ENCODE results near the gene MAEA. TPM values are rescaled to one million over a fixed set of nuclear protein-coding genes. Genes with fewer than 3 reads are reported as not detected.

MAEA gene
- polyA plus RNA-seq, 3 donors: 34.3 to 83.5 (median 37.7) TPM

DNA sequence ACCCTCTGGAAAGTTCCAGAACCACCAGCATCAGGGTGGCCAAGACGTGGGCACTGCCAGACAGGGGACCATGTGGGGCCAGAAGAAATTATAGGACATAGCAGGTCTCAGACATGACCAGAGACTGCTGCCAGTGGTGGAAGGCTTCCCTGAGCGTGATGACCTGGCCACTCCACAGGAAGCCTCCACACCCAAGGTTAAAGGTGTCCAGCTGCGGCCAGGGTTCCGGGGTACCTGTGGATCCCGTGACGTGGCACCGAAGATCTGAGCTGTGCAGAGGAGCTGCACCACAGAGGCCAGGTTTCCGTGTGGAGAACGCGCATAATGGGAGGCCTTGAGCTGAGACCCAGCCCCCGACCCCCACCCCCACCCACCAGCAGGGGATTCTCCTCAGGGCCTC lies 24.3 kb upstream of the MAEA start:
- Histone ChIP-seq H3K27me3 (ENCODE audit: control insufficient read depth in 2 of 2, insufficient read depth in 2 of 2, low read length in 2 of 2) (no peaks in the 10 kb centered on the region), H3K4me3 (replicated peaks in 1 of 3; ENCODE audit: low read depth in 2 of 3, low read length in 3 of 3) (no peak overlapping the region), H3K4me1 (ENCODE audit: control insufficient read depth in 1 of 2, insufficient read depth in 2 of 2, low read length in 2 of 2) (no peaks in the 10 kb centered on the region), H3K79me2 (ENCODE audit: insufficient read depth, low read length) (no peaks in the 10 kb centered on the region), H3K27ac (ENCODE audit: low read depth in 1 of 2, low read length in 2 of 2) (no peak overlapping the region), H3K9ac (ENCODE audit: insufficient read depth, low read length, poor library complexity, severe bottlenecking) (no peak overlapping the region), H3K36me3 (replicated peaks in 1 of 2; ENCODE audit: control insufficient read depth in 1 of 2, insufficient read depth in 2 of 2, low read length in 2 of 2) (no peaks in the 10 kb centered on the region), H4K20me1 (ENCODE audit: insufficient read depth, low read length) (no peaks in the 10 kb centered on the region), H2AFZ (ENCODE audit: insufficient read depth, low read depth, low read length, poor library complexity, severe bottlenecking) (no peak overlapping the region), H3K9me3 (replicated peaks in 1 of 2; ENCODE audit: control insufficient read depth in 1 of 2, insufficient read depth in 1 of 2, low read length in 2 of 2) (peaks cover 9 to 14% of the 10 kb centered on the region in 2 donors), H3K4me2 (replicated peaks; ENCODE audit: extremely low read depth, low read length, poor library complexity, severe bottlenecking) (no peak overlapping the region)
- intact Hi-C loops (cut with micrococcal nuclease): loop anchor here (5.0 kb wide), 1 partner anchor 133 kb away; no protein-coding TSS in a partner anchor
- H3K36me3 Mint-ChIP-seq: peaks cover 0 to 2% of the 10 kb centered on the region in 2 donors
- WGBS (ENCODE audit: insufficient coverage): 95% methylated on average over 7 of the region's 11 CpGs
- H3K4me1 Mint-ChIP-seq: peaks cover 3% of the 10 kb centered on the region
- peaks cover 1 to 8% (median 2%) of the 10 kb centered on the region in 3 donors for H3K27me3 Mint-ChIP-seq (ENCODE audit: low read depth in 3 of 3)
- DNase-seq: no peak
- peaks cover 13 to 55% (median 23%) of the 10 kb centered on the region in 7 donors for H3K9me3 Mint-ChIP-seq
- H3K4me3 Mint-ChIP-seq: no peak overlapping the region
- no peak for TF ChIP-seq CTCF (IDR thresholded peaks at IDR 0.05)
- H3K27ac Mint-ChIP-seq: no peak overlapping the region

DNA sequence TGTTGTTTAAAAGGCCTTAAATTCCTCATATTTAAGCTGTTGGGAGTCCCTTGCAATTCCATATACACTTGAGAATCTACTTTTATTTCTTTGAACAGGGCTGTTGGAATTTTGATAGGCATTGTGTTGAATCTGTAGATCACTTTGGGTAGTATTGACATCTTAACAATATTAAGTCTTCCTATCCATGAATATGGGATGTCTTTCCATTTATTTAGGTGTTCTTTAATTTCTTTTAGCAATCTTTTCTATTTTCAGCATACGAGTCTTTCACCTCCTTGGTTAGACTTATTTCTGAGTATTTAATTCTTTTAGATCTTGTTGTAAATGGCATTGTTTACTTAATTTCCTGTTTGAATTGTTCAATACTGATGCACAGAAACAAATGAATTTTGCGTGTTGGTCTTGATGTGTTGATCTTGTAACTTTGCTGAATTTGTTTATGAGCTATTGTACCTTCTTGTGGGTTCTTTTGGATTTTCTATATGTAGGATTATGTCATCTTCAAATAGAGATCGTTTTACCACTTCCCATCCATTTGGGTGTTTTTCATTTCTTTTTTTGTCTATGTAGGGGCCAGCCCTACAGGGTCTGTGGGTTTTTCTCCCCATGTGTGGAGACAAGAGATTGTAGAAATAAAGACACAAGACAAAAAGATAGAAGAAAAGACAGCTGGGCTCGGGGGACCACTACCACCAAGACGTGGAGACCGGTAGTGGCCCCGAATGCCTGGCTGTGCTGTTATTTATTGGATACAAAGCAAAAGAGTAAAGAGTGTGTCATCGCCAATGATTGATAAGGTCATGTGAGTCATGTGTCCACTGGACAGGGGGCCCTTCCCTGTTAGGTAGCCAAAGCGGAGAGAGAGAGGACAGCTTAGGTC lies 22.6 kb upstream of the MAEA start:
- Histone ChIP-seq H2AFZ (ENCODE audit: insufficient read depth, low read depth, low read length, poor library complexity, severe bottlenecking) (no peak overlapping the region), H3K4me3 (replicated peaks in 1 of 3; ENCODE audit: low read depth in 2 of 3, low read length in 3 of 3) (no peak overlapping the region), H3K9me3 (replicated peaks in 1 of 2; ENCODE audit: control insufficient read depth in 1 of 2, insufficient read depth in 1 of 2, low read length in 2 of 2) (peaks cover 8 to 9% of the 10 kb centered on the region in 2 donors), H3K27me3 (ENCODE audit: control insufficient read depth in 2 of 2, insufficient read depth in 2 of 2, low read length in 2 of 2) (no peaks in the 10 kb centered on the region), H3K36me3 (replicated peaks in 1 of 2; ENCODE audit: control insufficient read depth in 1 of 2, insufficient read depth in 2 of 2, low read length in 2 of 2) (no peaks in the 10 kb centered on the region), H3K4me2 (replicated peaks; ENCODE audit: extremely low read depth, low read length, poor library complexity, severe bottlenecking) (no peak overlapping the region), H3K4me1 (ENCODE audit: control insufficient read depth in 1 of 2, insufficient read depth in 2 of 2, low read length in 2 of 2) (no peaks in the 10 kb centered on the region), H4K20me1 (ENCODE audit: insufficient read depth, low read length) (no peaks in the 10 kb centered on the region), H3K9ac (ENCODE audit: insufficient read depth, low read length, poor library complexity, severe bottlenecking) (no peak overlapping the region), H3K27ac (ENCODE audit: low read depth in 1 of 2, low read length in 2 of 2) (no peak overlapping the region), H3K79me2 (ENCODE audit: insufficient read depth, low read length) (no peaks in the 10 kb centered on the region)
- Mint-ChIP-seq H3K36me3 (peaks cover 0 to 2% of the 10 kb centered on the region in 2 donors), H3K27ac (peak overlapping the region in 1 of 7 donors; percentile 5), H3K27me3 (ENCODE audit: low read depth in 3 of 3) (peaks cover 0 to 8% (median 0%) of the 10 kb centered on the region in 3 donors), H3K9me3 (peaks cover 6 to 45% (median 18%) of the 10 kb centered on the region in 7 donors), H3K4me3 (no peak overlapping the region), H3K4me1 (peaks cover 3% of the 10 kb centered on the region)
- no peak for TF ChIP-seq CTCF (IDR thresholded peaks at IDR 0.05)
- DNase-seq: no peak
- intact Hi-C loops (cut with micrococcal nuclease): loop anchor here (2.0 to 5.0 kb wide), 2 partner anchors 100 to 135 kb away; no protein-coding TSS in a partner anchor
- 97% methylated on average over 5 of the region's 9 CpGs for WGBS (ENCODE audit: insufficient coverage)
